ENCODE measurements around the gene ITGB6. TPM values are rescaled to one million over a fixed set of nuclear protein-coding genes. Genes with fewer than 3 reads are reported as not detected.
A peak's percentile ranks its signal among the peaks of the same experiment; 100 is the strongest.

Gene ITGB6
- total and polyA plus RNA-seq, 2 of the 4 experiments (the other 2 are of a cell fraction) = under 0.01 TPM; not detected in 1

- H2AK5ac ChIP-seq (ENCODE audit: low read depth, low read length) = no peak overlapping the region
- TF ChIP-seq CHD1 (IDR thresholded peaks at IDR 0.05; ENCODE audit: low read depth, low read length) = no peak
- TF ChIP-seq USF2 (IDR thresholded peaks at IDR 0.05; ENCODE audit: low read depth, low read length) = no peak
- no peak for TF ChIP-seq MXI1 (IDR thresholded peaks at IDR 0.05; ENCODE audit: borderline replicate concordance, low read depth, low read length)
- TF ChIP-seq RAD21 (IDR thresholded peaks at IDR 0.05; ENCODE audit: low read length) = no peak
- TF ChIP-seq MAZ (IDR thresholded peaks at IDR 0.05; ENCODE audit: borderline replicate concordance, low read depth, low read length) = no peak
- peak overlapping the region; percentile 68 for H2AFZ ChIP-seq (replicated peaks; ENCODE audit: low read length, poor library complexity)
- dilution Hi-C loops (cut with HindIII; ENCODE audit: low sequenced_read_pairs, unreplicated experiment) = no loop called here
- 0 out of 2 replicates have a peak overlapping the region, but pooled peaks have one; percentile 35 for H2BK20ac ChIP-seq (ENCODE audit: low read depth, low read length)
- H4K8ac ChIP-seq (ENCODE audit: low read depth in 2 of 2, low read length in 2 of 2) = no peak overlapping the region
- peaks cover under 1% of the 10 kb centered on the region; the same call in 1 of the 2 replicates for H3K27me3 ChIP-seq (ENCODE audit: control insufficient read depth, insufficient read depth, low read length)
- H3K18ac ChIP-seq (ENCODE audit: low read depth, low read length) = peak overlapping the region; percentile 47; the same call in 1 of the 2 replicates
- no peak overlapping the region for H3K14ac ChIP-seq (replicated peaks; ENCODE audit: low read depth, low read length)
- H3K4me3 ChIP-seq (ENCODE audit: insufficient read depth, low read depth, low read length) = no peak overlapping the region
- intact Hi-C loops (cut with micrococcal nuclease) = no loop called here
- ATAC-seq (ENCODE audit: low read depth) (no peak), DNase-seq (peak; percentile 21)
- CTCF ChIA-PET = interaction anchor here (0.8 kb wide), 1 partner anchor 13 kb away, joined by 3 read pairs; no protein-coding TSS in a partner anchor
- H4K91ac ChIP-seq (ENCODE audit: insufficient read depth, low read depth, low read length) = no peak overlapping the region
- H3K4me2 ChIP-seq (ENCODE audit: low read depth, low read length) = peak overlapping the region; percentile 20; the same call in 1 of the 2 replicates
- H3K9ac ChIP-seq (ENCODE audit: low read depth, low read length) = no peak overlapping the region
- no CpG with 5 or more reads among the region's 4 CpGs for WGBS, 2 experiments (ENCODE audit: extremely low coverage in 2 of 2, insufficient read length in 1 of 2)
- H2BK15ac ChIP-seq (ENCODE audit: low read depth, low read length) = 0 out of 3 replicates have a peak overlapping the region, but pooled peaks have one; percentile 2
- H3K4ac ChIP-seq (ENCODE audit: low read depth, low read length) = no peak overlapping the region
- H2BK5ac ChIP-seq (ENCODE audit: low read depth, low read length, poor library complexity, severe bottlenecking) = peak overlapping the region; percentile 11
- no TSS peak for BruUV-seq (replicated peaks)
- H3K9me3 ChIP-seq (ENCODE audit: control insufficient read depth, insufficient read depth, low read length) = no peaks in the 10 kb centered on the region
- no peak overlapping the region for H2AK9ac ChIP-seq (replicated peaks; ENCODE audit: low read depth, low read length, poor library complexity)
- H3K36me3 ChIP-seq (ENCODE audit: control insufficient read depth, insufficient read depth, low read length) = no peaks in the 10 kb centered on the region
- H4K5ac ChIP-seq (ENCODE audit: low read depth, low read length) = no peak overlapping the region
- H3K56ac ChIP-seq (ENCODE audit: extremely low read depth, insufficient read depth, low read length) = no peak overlapping the region
- no peaks in the 10 kb centered on the region for H3K9me1 ChIP-seq (ENCODE audit: insufficient read depth, low read length)
- in situ Hi-C loops (cut with MboI; ENCODE audit: low sequenced_read_pairs) = no loop called here
- no peak overlapping the region for H3K27ac ChIP-seq (ENCODE audit: insufficient read depth, low read length)
- no peaks in the 10 kb centered on the region for H3K79me1 ChIP-seq (ENCODE audit: low read depth in 1 of 2, low read length in 2 of 2)
- peaks cover 6% of the 10 kb centered on the region for H3K4me1 ChIP-seq (ENCODE audit: control insufficient read depth, insufficient read depth, low read length)
- H3K23ac ChIP-seq (ENCODE audit: low read depth, low read length) = no peak overlapping the region
- H4K20me1 ChIP-seq (ENCODE audit: insufficient read depth, low read length) = no peaks in the 10 kb centered on the region
- POLR2A ChIA-PET (ENCODE audit: unreplicated experiment) = no interaction called here
- H2BK120ac ChIP-seq (ENCODE audit: low read depth, low read length) = peak overlapping the region; percentile 58; the same call in 1 of the 2 replicates
Observed at GRCh38 chr2:160140471-160140870, 59.6 kb downstream of the ITGB6 start.
